Calu3 (cell line): Measurements from ENCODE around the gene PTPN21. TPM values are rescaled to one million over a fixed set of nuclear protein-coding genes. Genes with fewer than 3 reads are reported as not detected.

Experiments
- BruUV-seq: library from RNA; stranded (reverse); fragments of 400-500 nt; replicated peaks from 2 replicates; lab custom pipeline; 2021; lab: Mats Ljungman, UMichigan
- CTCF ChIA-PET: fragments of 300-600 bp; sonication (Branson Sonifier 250); formaldehyde crosslinking; loops from one replicate; lab custom pipeline; 2022; ENCODE audit warnings: antibody characterized with exemption; lab: Charles Lee
- DNase-seq: peaks from one replicate; pipeline ENCODE4 v3.0.0; 2022
- H3K27ac Mint-ChIP-seq: one replicate; pipeline ENCODE4 v1.8.0; 2022; ENCODE audit warnings: mixed read lengths; ENCODE audit not compliant: unreplicated experiment
- H3K27me3 Mint-ChIP-seq: one replicate; pipeline ENCODE4 v1.8.0; 2022; ENCODE audit warnings: mixed read lengths; ENCODE audit not compliant: unreplicated experiment
- H3K36me3 Mint-ChIP-seq: one replicate; pipeline ENCODE4 v1.8.0; 2022; ENCODE audit warnings: mild to moderate bottlenecking, moderate library complexity, mixed read lengths; ENCODE audit not compliant: insufficient read depth, unreplicated experiment
- H3K4me1 Mint-ChIP-seq: one replicate; pipeline ENCODE4 v1.8.0; 2022; ENCODE audit warnings: mild to moderate bottlenecking, low read depth, mixed read lengths; ENCODE audit not compliant: unreplicated experiment
- H3K4me3 Mint-ChIP-seq: one replicate; pipeline ENCODE4 v1.8.0; 2022; ENCODE audit warnings: mild to moderate bottlenecking, low read depth, moderate library complexity, mixed read lengths; ENCODE audit not compliant: unreplicated experiment
- H3K9me3 Mint-ChIP-seq: one replicate; pipeline ENCODE4 v1.8.0; 2022; ENCODE audit warnings: low read depth, mixed read lengths; ENCODE audit not compliant: unreplicated experiment
- intact Hi-C: fragments of 100-400 bp; cut with micrococcal nuclease; formaldehyde crosslinking; loops from one replicate; pipeline ENCODE4 v1.10.0; 2022; ENCODE audit not compliant: unreplicated experiment
- total RNA-seq: library from RNA; stranded (reverse); gene quantifications from 2 replicates; pipeline ENCODE4 v1.2.3, GENCODE V29; 2022
- TF ChIP-seq, protein P1 (sequence below): fragments of 200-600 bp; IDR thresholded peaks from one replicate; pipeline ENCODE4 v1.8.0; 2022; ENCODE audit warnings: antibody characterized with exemption; ENCODE audit not compliant: unreplicated experiment

PTPN21 gene
- total RNA-seq, 1 experiment from 2014 or later = 10.0 TPM

DNA sequence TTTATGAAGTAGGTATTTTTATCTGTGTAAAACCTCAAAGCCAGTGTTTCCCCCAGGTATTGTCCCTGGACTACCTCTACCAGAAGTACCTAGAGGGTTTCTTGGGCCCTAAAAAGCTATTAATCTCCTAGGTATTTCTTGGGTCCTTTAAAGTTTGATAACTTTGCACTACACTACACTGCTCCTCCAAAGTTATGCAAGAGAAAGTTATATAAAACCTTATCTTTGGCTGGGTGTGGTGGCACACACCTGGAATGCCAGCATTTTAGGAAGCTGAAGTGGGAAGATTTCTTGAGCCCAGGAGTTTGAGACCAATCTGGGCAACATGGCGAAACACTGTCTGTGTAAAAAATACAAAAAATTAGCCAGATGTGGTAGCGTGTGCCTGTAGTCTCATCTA is 34.9 kb downstream of the PTPN21 start:
- Mint-ChIP-seq H3K4me3 (no peak overlapping the region), H3K27ac (no peak overlapping the region), H3K27me3 (no peaks in the 10 kb centered on the region), H3K9me3 (peaks cover 5% of the 10 kb centered on the region), H3K4me1 (peaks cover 28% of the 10 kb centered on the region), H3K36me3 (no peaks in the 10 kb centered on the region)
- CTCF ChIA-PET = no interaction called here
- TF ChIP-seq, protein P1, sequence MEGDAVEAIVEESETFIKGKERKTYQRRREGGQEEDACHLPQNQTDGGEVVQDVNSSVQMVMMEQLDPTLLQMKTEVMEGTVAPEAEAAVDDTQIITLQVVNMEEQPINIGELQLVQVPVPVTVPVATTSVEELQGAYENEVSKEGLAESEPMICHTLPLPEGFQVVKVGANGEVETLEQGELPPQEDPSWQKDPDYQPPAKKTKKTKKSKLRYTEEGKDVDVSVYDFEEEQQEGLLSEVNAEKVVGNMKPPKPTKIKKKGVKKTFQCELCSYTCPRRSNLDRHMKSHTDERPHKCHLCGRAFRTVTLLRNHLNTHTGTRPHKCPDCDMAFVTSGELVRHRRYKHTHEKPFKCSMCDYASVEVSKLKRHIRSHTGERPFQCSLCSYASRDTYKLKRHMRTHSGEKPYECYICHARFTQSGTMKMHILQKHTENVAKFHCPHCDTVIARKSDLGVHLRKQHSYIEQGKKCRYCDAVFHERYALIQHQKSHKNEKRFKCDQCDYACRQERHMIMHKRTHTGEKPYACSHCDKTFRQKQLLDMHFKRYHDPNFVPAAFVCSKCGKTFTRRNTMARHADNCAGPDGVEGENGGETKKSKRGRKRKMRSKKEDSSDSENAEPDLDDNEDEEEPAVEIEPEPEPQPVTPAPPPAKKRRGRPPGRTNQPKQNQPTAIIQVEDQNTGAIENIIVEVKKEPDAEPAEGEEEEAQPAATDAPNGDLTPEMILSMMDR = no peak
- intact Hi-C loops = no loop called here
- no peak for DNase-seq
- BruUV-seq = no TSS peak

DNA sequence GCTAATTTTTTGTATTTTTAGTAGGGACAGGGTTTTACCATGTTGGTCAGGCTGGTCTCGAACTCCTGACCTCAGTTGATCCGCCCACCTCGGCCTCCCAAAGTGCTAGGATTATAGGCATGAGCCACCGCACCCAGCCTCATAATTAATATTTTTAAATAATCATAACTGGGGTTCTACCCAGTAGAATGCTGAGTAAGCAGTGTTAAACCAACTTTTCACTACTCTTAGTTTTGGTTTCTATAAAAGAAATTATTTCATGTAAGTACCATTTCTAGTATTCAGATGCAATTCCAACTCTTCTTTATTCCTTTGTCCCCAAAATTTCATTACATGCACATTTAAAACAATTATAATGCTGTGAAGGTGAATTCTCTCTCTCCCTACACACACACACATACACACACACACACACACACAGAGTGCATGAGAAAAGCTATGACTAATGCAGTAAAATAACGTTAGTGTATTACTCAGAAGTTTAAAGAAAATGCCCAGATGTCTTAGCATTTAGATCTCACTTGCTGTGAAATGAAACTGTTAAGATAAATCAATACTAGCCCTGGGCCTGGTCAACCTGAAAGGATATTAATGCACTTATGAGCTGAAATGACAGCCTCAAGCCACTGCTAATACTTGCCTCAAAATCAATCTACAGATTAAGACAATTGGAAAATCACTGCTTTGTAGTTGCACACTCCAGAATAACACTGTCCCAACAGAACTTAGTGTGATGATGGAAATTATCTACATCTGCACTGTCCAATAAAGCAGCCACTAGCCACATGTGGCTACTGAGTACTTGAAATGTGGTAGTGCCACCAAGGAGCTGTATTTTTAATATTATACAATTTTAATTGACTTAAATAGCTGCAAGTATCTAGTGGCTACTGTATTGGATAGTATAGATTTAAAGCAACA is 36.0 kb downstream of the PTPN21 start:
- BruUV-seq = no TSS peak

DNA sequence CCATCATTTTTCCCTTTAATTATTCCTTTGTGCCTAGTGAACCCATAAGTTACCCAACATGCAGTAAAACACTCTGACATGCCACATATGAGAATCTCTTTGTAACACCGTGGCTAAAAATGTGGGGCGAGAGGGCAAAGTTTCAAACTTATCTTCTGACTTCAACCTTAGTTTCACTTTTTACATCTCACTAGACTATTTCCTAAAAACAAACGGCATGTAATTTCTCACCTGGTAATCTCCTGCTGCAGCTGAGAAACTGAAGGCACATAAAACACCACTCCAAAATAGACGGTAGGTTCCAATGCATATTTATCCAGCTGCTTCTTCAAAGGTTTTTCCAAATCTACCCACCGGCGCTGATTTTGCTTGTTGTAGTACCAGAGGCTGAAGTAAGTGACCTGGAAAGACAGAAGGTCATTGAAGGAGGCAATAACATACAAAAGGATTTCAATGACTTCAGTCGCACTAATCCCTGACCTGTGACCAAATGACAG is 37.9 kb downstream of the PTPN21 start:
- intact Hi-C loops = no loop called here
- Mint-ChIP-seq H3K9me3 (no peaks in the 10 kb centered on the region), H3K4me3 (no peak overlapping the region), H3K4me1 (peaks cover 25% of the 10 kb centered on the region), H3K27ac (no peak overlapping the region), H3K36me3 (no peaks in the 10 kb centered on the region), H3K27me3 (no peaks in the 10 kb centered on the region)
- TF ChIP-seq, protein P1 = no peak
- CTCF ChIA-PET = no interaction called here
- BruUV-seq = no TSS peak
- DNase-seq = no peak

More for the DNA sequence above, 36.0 kb downstream of the PTPN21 start:
- intact Hi-C loops = no loop called here
- no peak overlapping the region for H3K4me3 Mint-ChIP-seq
- TF ChIP-seq, protein P1 = no peak
- CTCF ChIA-PET = no interaction called here
- peaks cover 5% of the 10 kb centered on the region for H3K9me3 Mint-ChIP-seq
- H3K27ac Mint-ChIP-seq = no peak overlapping the region
- no peaks in the 10 kb centered on the region for H3K36me3 Mint-ChIP-seq
- DNase-seq = peak; percentile 10
- no peaks in the 10 kb centered on the region for H3K27me3 Mint-ChIP-seq
- H3K4me1 Mint-ChIP-seq = peaks cover 28% of the 10 kb centered on the region

DNA sequence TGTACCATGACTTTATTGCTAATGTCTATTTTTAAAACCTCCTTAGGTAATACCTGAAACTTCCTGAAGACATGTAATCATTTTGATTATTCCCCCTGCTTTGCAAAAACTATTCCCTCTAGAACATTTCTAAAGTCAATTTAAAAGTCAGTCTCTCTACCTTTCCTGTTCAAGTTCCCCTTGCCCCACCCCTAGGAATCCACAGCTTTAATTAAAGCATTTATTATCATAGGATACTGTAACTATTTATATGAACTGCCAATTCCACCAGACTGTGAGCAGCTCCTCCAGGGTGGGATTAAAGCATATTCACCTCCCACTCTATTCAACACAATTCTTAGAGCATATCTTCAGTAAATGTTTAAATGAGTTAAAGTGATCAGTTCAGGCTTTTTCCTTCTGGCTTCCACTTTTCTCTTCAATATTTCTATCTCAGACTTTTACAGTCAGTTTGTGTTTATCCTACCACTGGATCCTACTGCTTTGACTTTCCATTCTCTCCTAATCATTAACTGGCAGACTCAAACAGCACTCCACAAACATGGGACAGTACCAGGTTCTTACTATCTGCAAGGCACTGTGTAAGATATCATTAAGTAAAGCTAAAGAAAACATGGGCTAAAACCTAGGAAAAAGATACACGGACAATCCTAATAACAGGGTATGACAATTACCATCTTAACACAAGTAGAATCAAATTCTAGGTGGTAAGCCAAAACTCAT is 39.1 kb downstream of the PTPN21 start:
- H3K27me3 Mint-ChIP-seq = no peaks in the 10 kb centered on the region
- CTCF ChIA-PET = no interaction called here
- H3K36me3 Mint-ChIP-seq = no peaks in the 10 kb centered on the region
- H3K9me3 Mint-ChIP-seq = no peaks in the 10 kb centered on the region
- DNase-seq = no peak
- no TSS peak for BruUV-seq
- peaks cover 18% of the 10 kb centered on the region for H3K4me1 Mint-ChIP-seq
- TF ChIP-seq, protein P1 = no peak
- intact Hi-C loops = no loop called here
- no peak overlapping the region for H3K27ac Mint-ChIP-seq
- H3K4me3 Mint-ChIP-seq = no peak overlapping the region
